ENCODE results near the gene SPON1.
A peak's percentile ranks its signal among the peaks of the same experiment; 100 is the strongest.
"Not testable (repeated sequence)": the region's sequence is repeated elsewhere in the genome, so short reads cannot be mapped to it uniquely, and the experiment has no call there.

Gene SPON1

DNA sequence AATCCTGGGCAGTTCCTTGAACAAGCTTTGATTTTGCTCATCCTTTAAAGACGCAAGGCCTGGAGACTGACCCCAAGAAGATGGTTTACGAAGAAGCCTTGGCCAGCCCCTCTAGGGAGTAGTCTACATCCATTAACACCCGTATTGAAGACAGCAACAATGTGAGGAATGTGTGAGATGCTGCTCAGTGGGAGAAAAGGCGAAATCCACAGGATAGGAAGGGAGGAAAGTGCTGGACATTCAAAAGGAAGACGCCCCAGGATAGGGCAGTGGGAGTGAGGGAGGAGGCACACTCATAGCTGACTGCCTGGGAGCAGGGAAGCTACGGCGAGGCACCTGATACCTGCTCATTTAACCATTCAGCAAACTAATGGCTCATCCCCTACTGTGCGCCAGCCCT is 282.4 kb downstream of the SPON1 start:
- DNase-seq (ENCODE audit: low spot score): no peak

DNA sequence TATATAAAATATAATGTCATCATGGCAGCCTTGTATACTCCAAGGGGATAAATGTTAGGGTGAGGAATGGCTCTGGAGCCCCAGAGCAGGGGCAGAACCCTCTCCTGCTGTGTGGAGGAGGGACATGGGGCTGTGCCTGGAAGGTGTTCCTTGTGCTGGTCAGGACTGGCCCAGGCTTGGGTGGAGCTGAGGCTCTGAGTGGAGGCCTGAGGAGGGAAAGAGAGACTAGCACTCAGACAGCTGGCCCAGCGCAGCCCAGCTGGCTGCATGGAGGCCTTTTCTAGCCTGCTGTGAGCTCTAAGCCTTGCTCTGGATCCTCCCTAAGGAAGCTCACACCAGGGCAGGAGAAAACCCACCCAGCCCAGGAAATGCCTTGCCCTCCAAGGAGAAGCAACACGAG is 282.9 kb downstream of the SPON1 start:
- DNase-seq (ENCODE audit: low spot score): no peak

DNA sequence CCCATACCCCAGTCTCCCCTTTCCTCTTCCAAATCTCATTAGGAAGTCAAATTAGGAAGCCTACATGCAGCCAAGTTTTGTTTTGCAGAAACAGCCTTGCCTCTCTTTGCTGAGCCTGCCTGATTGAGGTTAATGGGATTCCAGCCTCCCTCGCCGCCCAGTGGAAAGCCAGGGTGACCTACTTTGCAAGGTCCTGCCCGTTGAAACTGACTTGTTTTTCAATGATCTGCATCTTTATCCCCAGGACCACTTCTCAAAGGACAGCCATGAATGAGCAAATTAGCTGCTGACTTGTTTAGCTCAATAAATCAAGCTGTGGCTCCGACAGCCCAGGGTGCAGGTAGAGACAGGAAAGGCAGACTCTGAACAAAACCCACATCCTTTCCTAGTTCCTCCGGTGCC is 286.1 kb downstream of the SPON1 start:
- DNase-seq (ENCODE audit: low spot score): peak; percentile 36

DNA sequence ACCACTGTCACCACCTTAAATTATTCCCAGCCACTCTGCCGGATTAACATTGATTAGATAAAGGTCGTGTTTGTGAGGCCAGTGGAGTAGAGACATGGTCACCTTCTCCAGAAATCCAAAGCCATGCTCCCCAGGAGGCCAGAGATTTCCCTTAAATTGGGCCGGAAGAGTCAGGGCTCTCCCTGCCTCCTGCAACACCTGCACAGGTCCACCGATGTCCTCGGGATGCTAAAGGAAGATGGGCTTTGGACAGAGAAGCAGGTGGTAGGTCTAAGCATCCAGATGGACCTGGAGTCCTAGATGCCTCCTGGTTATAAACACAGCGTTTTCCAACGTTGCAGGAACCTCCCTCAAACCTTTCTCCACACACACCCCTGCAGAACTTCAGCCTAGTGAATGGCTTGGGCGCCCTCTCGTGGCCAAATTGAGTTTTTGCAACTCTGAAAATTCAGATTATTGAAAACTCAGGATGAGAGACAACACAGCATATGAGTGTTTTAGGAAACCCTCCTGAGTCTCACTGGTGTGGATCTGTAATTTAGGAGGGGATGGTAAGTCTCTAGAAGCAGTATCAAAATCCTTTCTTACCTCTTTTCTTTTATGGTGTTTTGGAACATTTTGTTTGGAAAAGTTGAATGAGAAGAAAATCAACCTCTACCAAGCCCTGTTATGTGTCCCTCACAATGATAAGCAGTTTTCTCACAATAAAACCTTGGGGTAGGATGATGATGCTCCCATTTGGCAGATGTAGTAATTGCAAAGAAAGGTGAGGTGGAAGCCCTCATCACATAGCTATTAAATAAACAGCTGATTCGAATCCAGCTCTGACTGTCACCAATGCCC is 286.8 kb downstream of the SPON1 start:
- DNase-seq (ENCODE audit: low spot score): peak; percentile 64

DNA sequence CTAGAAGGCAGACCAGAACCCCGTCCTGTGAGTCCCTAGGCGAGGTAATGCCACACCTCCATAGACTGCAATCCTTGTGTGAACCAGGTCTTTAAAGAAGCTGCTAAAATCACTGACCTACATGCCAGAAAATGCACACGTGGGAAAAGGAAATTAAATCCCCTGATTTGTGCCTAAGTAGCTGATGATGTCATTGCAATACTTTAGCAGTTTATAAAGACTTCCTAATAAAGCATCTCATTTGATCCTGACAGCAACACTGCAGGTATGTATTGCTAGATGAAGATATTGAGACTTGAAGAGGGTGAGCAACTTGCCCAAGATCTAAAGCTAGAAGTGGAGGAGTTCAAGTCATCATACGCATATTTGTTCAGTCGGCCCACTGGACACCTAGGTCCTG is 289.2 kb downstream of the SPON1 start:
- no peak for DNase-seq (ENCODE audit: low spot score)

DNA sequence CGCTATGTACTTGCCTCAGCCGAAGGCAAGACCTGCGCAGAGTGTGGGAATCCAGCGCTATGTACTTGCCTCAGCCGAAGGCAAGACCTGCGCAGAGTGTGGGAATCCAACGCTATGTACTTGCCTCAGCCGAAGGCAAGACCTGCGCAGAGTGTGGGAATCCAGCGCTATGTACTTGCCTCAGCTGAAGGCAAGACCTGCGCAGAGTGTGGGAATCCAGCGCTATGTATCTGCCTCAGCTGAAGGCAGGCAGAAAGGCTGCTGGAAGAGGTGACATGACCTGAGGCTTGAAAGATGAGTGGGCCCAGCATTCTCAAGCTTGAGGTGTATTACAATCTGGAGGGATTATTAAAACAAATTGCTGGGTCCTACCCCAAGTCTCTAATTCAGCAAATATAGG is 290.0 kb downstream of the SPON1 start:
- not testable (repeated sequence) for DNase-seq (ENCODE audit: low spot score)

GRCh38 chr11:14253421-14253820 is 290.9 kb downstream of the SPON1 start:
- no peak for DNase-seq (ENCODE audit: low spot score)

GRCh38 chr11:14253840-14254239 is 291.3 kb downstream of the SPON1 start:
- DNase-seq (ENCODE audit: low spot score): no peak

- DNase-seq (ENCODE audit: low spot score): no peak
Measured at GRCh38 chr11:14254533-14255237, 292.2 kb downstream of the SPON1 start.

GRCh38 chr11:14255238-14255534 is 292.7 kb downstream of the SPON1 start:
- no peak for DNase-seq (ENCODE audit: low spot score)

GRCh38 chr11:14258221-14258935 is 295.9 kb downstream of the SPON1 start:
- no peak for DNase-seq (ENCODE audit: low spot score)

- DNase-seq (ENCODE audit: low spot score): no peak
Measured at GRCh38 chr11:14259186-14259784, 296.8 kb downstream of the SPON1 start.

GRCh38 chr11:14259878-14260277 is 297.4 kb downstream of the SPON1 start:
- DNase-seq (ENCODE audit: low spot score): no peak

- no peak for DNase-seq (ENCODE audit: low spot score)
Measured at GRCh38 chr11:14261066-14261465, 298.5 kb downstream of the SPON1 start.

DNA sequence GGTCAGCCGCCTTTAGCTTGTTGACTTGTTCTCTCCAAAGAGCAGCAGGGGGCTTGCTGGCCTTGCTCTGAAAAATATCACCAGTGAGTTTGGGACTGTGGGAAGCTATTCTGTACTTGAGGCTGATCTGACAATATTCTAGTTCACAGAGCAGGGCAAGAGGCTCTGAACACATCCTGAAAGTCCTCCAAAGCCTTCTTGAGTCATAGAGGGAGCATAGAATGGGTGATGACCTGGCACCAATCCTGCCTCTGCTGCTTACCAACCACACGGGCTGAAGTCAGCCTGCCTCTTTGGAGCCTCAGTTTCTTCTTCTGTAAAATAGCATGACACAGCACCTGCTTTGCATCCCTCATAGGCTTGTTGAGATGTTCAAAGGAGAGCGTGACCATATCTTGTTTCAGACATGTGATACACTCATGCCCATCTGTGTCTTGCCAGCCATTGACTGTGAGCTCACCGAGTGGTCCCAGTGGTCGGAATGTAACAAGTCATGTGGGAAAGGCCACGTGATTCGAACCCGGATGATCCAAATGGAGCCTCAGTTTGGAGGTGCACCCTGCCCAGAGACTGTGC is 299.8 kb downstream of the SPON1 start:
- no peak for DNase-seq (ENCODE audit: low spot score)

- no peak for DNase-seq (ENCODE audit: low spot score)
Measured at GRCh38 chr11:14264966-14265365, 302.4 kb downstream of the SPON1 start.

DNA sequence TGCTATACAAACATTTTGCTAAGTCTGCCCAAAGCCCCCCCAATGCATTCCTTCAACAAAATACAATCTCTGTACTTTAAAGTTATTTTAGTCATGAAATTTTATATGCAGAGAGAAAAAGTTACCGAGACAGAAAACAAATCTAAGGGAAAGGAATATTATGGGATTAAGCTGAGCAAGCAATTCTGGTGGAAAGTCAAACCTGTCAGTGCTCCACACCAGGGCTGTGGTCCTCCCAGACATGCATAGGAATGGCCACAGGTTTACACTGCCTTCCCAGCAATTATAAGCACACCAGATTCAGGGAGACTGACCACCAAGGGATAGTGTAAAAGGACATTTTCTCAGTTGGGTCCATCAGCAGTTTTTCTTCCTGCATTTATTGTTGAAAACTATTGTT is 304.1 kb downstream of the SPON1 start:
- DNase-seq (ENCODE audit: low spot score): no peak

DNA sequence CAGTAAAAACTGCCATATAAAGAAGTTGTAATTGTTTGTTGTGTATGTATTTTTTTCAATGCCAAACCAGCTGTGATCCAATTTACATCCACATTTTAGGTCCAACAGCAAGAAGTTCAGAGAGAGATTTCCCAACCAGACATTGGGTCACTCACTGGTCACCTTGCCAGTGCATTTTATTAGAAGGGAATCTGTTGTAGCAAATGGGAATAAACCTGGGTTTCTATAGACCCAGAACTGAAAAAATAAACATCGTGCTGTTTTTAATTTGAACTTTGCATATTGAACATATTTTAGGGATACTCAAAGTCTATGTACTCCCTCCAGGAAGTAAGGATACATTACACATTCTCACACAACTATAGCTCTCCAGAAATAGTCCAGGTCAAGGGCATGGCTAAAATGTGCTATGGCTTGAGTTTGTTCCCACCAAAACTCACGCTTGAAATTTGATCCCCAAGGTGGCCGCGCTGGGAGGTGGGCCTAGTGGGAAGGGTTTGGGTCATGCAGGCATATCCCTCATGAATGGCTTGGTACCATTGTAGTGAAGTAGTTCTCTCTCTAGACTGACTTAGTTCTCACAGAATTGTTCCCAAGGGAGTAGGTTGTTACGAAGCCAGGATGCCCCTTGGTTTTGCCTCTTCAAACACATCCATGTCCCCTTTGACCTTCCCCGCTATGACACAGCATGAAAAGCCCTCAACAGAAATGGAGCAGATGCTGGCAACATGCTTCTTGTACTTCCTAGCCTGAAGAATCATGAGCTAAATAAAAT is 305.5 kb downstream of the SPON1 start:
- no peak for DNase-seq (ENCODE audit: low spot score)

DNA sequence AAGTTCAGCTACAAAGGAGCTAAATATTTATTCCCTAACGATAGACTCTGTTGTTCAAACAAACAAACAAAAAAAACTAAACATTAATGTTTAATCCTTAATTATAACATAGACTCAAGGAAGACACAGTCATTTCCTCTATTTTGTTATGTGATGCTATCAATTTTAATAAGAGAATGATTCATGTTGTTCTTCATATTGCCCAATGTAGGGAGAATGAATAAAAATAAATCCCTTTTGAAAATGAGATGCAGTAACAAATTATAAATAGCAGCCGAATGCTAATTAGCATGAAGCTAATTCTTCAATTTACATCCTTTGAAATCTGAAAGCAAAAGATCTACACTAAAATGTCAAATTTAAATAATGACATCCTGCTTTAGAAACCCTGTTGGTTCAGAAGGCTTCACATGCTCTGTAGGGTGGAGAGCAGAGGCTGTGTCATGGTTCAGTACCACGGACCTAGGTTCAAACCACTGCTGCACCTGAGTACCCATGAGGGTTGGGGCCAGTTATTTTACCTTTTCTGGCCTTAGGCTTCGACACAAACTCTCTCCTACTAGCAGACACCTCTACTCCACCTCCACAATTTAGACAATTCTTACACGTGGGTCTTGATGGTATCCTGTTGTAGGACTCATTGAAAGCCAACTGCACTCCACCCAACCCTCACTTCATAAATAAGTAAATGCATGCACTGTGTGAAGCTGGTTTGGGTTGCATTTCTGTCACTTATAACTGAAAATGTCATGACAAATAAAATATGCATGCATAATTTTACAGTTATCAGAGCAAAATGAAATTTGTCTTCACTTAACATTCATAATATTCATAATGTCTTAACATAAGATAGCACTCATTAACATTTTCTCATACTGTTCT is 307.4 kb downstream of the SPON1 start:
- DNase-seq (ENCODE audit: low spot score): no peak

Data from CD4-positive, alpha-beta T cell treated with Interleukin-6 at 100 ng/mL for 8 hours (primary cell).